Breast epithelium (tissue), 4 donors: Measurements from ENCODE around the gene C4BPA. TPM values are rescaled to one million over a fixed set of nuclear protein-coding genes. Genes with fewer than 3 reads are reported as not detected.

Experiments used
- DNase-seq, 2 donors: peaks; one replicate each; pipeline ENCODE4 v3.0.0-alpha.2; 2019; ENCODE audit warnings: low spot score in 2 of 2
- H3K27ac ChIP-seq, 2 donors: fragments of 200-600 bp; sonication (generic) in 1 of 2; one replicate each; pipeline ENCODE4 v1.5.1; 2016 to 2019; ENCODE audit warnings: mild to moderate bottlenecking in 1 of 2
- H3K27me3 ChIP-seq, 2 donors: fragments of 200-600 bp; sonication (generic) in 1 of 2; one replicate each; pipeline versions ENCODE4 v1.5.1 to v1.6.0; 2017 to 2019; ENCODE audit warnings: control low read depth in 1 of 2, mild to moderate bottlenecking in 1 of 2
- H3K36me3 ChIP-seq: fragments of 200-600 bp; one replicate; pipeline ENCODE4 v1.5.1; 2019
- H3K4me1 ChIP-seq, 2 donors: fragments of 200-600 bp; sonication (generic); one replicate each; pipeline ENCODE4 v1.5.1; 2016 to 2019; ENCODE audit warnings: control low read depth in 1 of 2
- H3K4me3 ChIP-seq, 3 donors: fragments of 200-600 bp; sonication (generic); 1 replicate in 2 of 3; 2 replicates in 1 of 3; pipeline ENCODE4 v1.5.1; 2016 to 2019; ENCODE audit warnings: mild to moderate bottlenecking in 3 of 3, moderate library complexity in 2 of 3
- H3K9me3 ChIP-seq, 2 donors: fragments of 200-600 bp; sonication (generic) in 1 of 2; one replicate each; pipeline ENCODE4 v1.5.1; 2016 to 2019; ENCODE audit warnings: control low read depth in 1 of 2
- CTCF ChIP-seq, 3 donors: fragments of 450-650 bp; IDR thresholded peaks; one replicate each; pipeline ENCODE4 v1.5.1; 2016 to 2017; ENCODE audit warnings: antibody characterized with exemption in 3 of 3, mild to moderate bottlenecking in 3 of 3, moderate library complexity in 3 of 3
- POLR2A ChIP-seq: fragments of 450-650 bp; IDR thresholded peaks from one replicate; pipeline ENCODE4 v1.6.1; 2016; ENCODE audit warnings: antibody characterized with exemption, mild to moderate bottlenecking, moderate library complexity
- POLR2AphosphoS5 ChIP-seq, 3 donors: sonication (generic); formaldehyde crosslinking; IDR thresholded peaks; one replicate each; pipeline ENCODE4 v1.6.1; 2017; ENCODE audit warnings: antibody characterized with exemption in 3 of 3
- intact Hi-C: fragments of 100-400 bp; cut with DNase I; formaldehyde crosslinking; loops from one replicate; pipeline ENCODE4 v1.15.1; 2023; ENCODE audit warnings: low total_unique reads
- total RNA-seq, 3 donors: library from RNA; depleted of rRNA; stranded (reverse); fragments of >200 nt; gene quantifications; one replicate each; pipeline ENCODE4 v1.1.0, GENCODE V29; 2016

C4BPA gene
- total RNA-seq, 3 donors from 2014 or later = 6.4 to 7.5 TPM; not detected in 1

- intact Hi-C loops = no loop called here
Measured at GRCh38 chr1:207064561-207064960, 39.5 kb upstream of the C4BPA start.

GRCh38 chr1:207067185-207067584 is 36.8 kb upstream of the C4BPA start:
- no peak for DNase-seq
- no peak overlapping the region for H3K4me3 ChIP-seq
- H3K4me1 ChIP-seq = no peaks in the 10 kb centered on the region
- no peaks in the 10 kb centered on the region for H3K9me3 ChIP-seq
- no peak overlapping the region for H3K27ac ChIP-seq
- TF ChIP-seq POLR2A (no peak), POLR2AphosphoS5 (IDR thresholded peaks at IDR 0.05) (no peak), CTCF (IDR thresholded peaks at IDR 0.05) (no peak)
- H3K36me3 ChIP-seq = no peaks in the 10 kb centered on the region
- intact Hi-C loops = no loop called here
- H3K27me3 ChIP-seq = no peaks in the 10 kb centered on the region

More at GRCh38 chr1:207064561-207064960, 39.5 kb upstream of the C4BPA start:
- TF ChIP-seq POLR2AphosphoS5 (IDR thresholded peaks at IDR 0.05) (no peak), CTCF (IDR thresholded peaks at IDR 0.05) (no peak), POLR2A (no peak)
- Histone ChIP-seq H3K27me3 (no peaks in the 10 kb centered on the region), H3K36me3 (no peaks in the 10 kb centered on the region), H3K9me3 (no peaks in the 10 kb centered on the region), H3K4me3 (no peak overlapping the region), H3K27ac (no peak overlapping the region), H3K4me1 (no peaks in the 10 kb centered on the region)
- DNase-seq = no peak

GRCh38 chr1:207067665-207068064 is 36.4 kb upstream of the C4BPA start:
- DNase-seq = no peak
- no peaks in the 10 kb centered on the region for H3K36me3 ChIP-seq
- H3K4me1 ChIP-seq = no peaks in the 10 kb centered on the region

GRCh38 chr1:207069061-207069460 is 35.0 kb upstream of the C4BPA start:
- DNase-seq = no peak
- Histone ChIP-seq H3K4me1 (no peaks in the 10 kb centered on the region), H3K27ac (no peak overlapping the region), H3K9me3 (no peaks in the 10 kb centered on the region), H3K4me3 (no peak overlapping the region), H3K27me3 (no peaks in the 10 kb centered on the region), H3K36me3 (no peaks in the 10 kb centered on the region)
- intact Hi-C loops = no loop called here
- TF ChIP-seq CTCF (IDR thresholded peaks at IDR 0.05) (no peak), POLR2A (no peak), POLR2AphosphoS5 (IDR thresholded peaks at IDR 0.05) (no peak)

More at GRCh38 chr1:207067665-207068064, 36.4 kb upstream of the C4BPA start:
- no peaks in the 10 kb centered on the region for H3K9me3 ChIP-seq
- TF ChIP-seq POLR2AphosphoS5 (IDR thresholded peaks at IDR 0.05) (no peak), POLR2A (no peak), CTCF (IDR thresholded peaks at IDR 0.05) (no peak)
- H3K4me3 ChIP-seq = no peak overlapping the region
- no peaks in the 10 kb centered on the region for H3K27me3 ChIP-seq
- H3K27ac ChIP-seq = no peak overlapping the region
- intact Hi-C loops = no loop called here

GRCh38 chr1:207069858-207070506 is 34.1 kb upstream of the C4BPA start:
- Histone ChIP-seq H3K9me3 (no peaks in the 10 kb centered on the region), H3K27ac (no peak overlapping the region), H3K4me1 (peaks cover 0 to 4% of the 10 kb centered on the region in 2 donors), H3K36me3 (no peaks in the 10 kb centered on the region), H3K4me3 (no peak overlapping the region), H3K27me3 (no peaks in the 10 kb centered on the region)
- no peak for TF ChIP-seq POLR2AphosphoS5 (IDR thresholded peaks at IDR 0.05)
- no peak for TF ChIP-seq CTCF (IDR thresholded peaks at IDR 0.05)
- TF ChIP-seq POLR2A = no peak
- no peak for DNase-seq
- intact Hi-C loops = no loop called here
